ENCODE data around the gene SEL1L. TPM values are rescaled to one million over a fixed set of nuclear protein-coding genes. Genes with fewer than 3 reads are reported as not detected.
"Not testable (repeated sequence)": the region's sequence is repeated elsewhere in the genome, so short reads cannot be mapped to it uniquely, and the experiment has no call there.

Gene SEL1L
- total RNA-seq, 3 donors from 2014 or later = 53.7 to 84.3 (median 65.9) TPM

GRCh38 chr14:81474148-81474492, 59.5 kb downstream of the SEL1L start:
- no peaks in the 10 kb centered on the region for H3K36me3 ChIP-seq
- DNase-seq (ENCODE audit: low spot score in 2 of 2) = no peak
- H3K9me3 ChIP-seq = no peaks in the 10 kb centered on the region
- no peaks in the 10 kb centered on the region for H3K27me3 ChIP-seq
- intact Hi-C loops (cut with DNase I; ENCODE audit: low total_unique reads) = no loop called here
- no peak overlapping the region for H3K27ac ChIP-seq
- H3K4me1 ChIP-seq = no peaks in the 10 kb centered on the region
- no peak for TF ChIP-seq CTCF (IDR thresholded peaks at IDR 0.05)
- TF ChIP-seq POLR2A (IDR thresholded peaks at IDR 0.05) = no peak
- no peak for TF ChIP-seq POLR2AphosphoS5 (IDR thresholded peaks at IDR 0.05)
- no peak overlapping the region for H3K4me3 ChIP-seq

DNA sequence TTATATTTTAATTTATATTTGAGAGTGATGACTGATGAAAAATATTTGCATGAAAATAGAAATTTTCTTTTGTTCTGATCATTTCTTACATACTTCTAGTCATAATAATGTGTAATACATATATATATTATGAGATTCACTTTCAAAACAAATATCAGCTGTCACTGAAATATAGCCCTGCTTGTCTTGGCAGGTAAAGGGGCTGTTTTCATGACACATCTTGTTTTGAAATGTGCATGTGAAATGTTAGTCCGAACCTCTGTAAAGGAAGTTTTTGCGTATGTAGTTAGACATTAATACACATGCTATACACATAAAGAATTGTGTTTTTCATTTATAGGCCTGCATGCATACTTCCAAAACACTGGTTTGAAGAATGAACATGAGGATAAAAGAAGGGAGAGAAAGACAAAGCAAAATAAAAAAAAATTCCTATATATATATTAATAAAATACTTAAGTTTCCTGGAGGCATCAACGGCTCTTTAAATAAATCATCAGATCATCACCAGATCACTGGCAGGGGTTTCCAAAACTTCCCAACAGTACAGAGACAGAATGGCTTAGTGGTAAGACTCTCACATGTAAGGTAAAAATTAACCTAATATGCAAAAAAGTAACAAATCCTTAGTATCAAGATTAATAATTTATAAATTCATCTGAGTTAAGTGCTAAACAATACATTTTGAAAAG, 60.1 kb downstream of the SEL1L start:
- intact Hi-C loops (cut with DNase I; ENCODE audit: low total_unique reads) = no loop called here
- DNase-seq (ENCODE audit: low spot score in 2 of 2) = no peak
- Histone ChIP-seq H3K4me3 (no peak overlapping the region), H3K36me3 (no peaks in the 10 kb centered on the region), H3K27me3 (no peaks in the 10 kb centered on the region), H3K27ac (no peak overlapping the region), H3K4me1 (no peaks in the 10 kb centered on the region), H3K9me3 (no peaks in the 10 kb centered on the region)
- TF ChIP-seq POLR2AphosphoS5 (IDR thresholded peaks at IDR 0.05) (no peak), CTCF (IDR thresholded peaks at IDR 0.05) (no peak), POLR2A (IDR thresholded peaks at IDR 0.05) (no peak)

DNA sequence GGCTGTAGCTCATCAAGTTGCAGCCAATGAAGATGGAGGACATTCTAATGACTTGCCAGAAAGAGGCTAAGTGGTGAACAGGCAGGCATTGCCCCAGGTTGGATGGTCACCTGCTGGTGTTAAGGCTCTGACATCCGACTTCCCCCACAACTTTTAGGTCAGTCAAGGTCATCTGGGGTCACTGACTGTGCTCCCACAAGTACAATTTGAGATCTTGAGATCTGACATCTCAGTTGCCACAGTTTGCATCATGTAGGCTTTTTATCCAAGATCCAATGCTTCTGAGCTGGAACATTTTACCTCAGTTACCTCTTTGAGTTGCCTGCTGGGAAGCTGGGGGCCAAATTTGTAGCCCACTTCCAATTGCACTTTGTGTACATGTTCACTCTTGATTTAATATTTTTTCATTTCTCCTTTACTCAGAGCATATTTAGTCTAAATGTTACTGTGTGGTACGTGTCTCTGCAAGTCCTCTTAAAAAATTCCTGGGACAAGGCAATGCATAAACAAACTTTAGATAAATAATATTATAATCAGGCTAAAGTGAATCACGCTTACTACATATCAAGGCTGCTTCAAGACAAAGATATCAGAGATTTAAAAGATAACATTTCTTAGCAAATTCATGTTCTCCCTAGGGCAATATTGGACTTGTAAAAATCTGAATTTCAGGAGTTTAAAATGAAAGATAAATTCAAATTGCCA, 61.4 kb downstream of the SEL1L start:
- Histone ChIP-seq H3K4me1 (no peaks in the 10 kb centered on the region), H3K4me3 (no peak overlapping the region), H3K27ac (no peak overlapping the region), H3K27me3 (no peaks in the 10 kb centered on the region), H3K36me3 (no peaks in the 10 kb centered on the region), H3K9me3 (no peaks in the 10 kb centered on the region)
- intact Hi-C loops (cut with DNase I; ENCODE audit: low total_unique reads) = no loop called here
- TF ChIP-seq POLR2AphosphoS5 (IDR thresholded peaks at IDR 0.05) (no peak), CTCF (IDR thresholded peaks at IDR 0.05) (no peak), POLR2A (IDR thresholded peaks at IDR 0.05) (no peak)
- no peak for DNase-seq (ENCODE audit: low spot score in 2 of 2)

- Histone ChIP-seq H3K4me1 (no peaks in the 10 kb centered on the region), H3K27ac (no peak overlapping the region), H3K4me3 (no peak overlapping the region), H3K9me3 (no peaks in the 10 kb centered on the region), H3K36me3 (no peaks in the 10 kb centered on the region), H3K27me3 (no peaks in the 10 kb centered on the region)
- DNase-seq (ENCODE audit: low spot score in 2 of 2) = no peak
- TF ChIP-seq POLR2AphosphoS5 (IDR thresholded peaks at IDR 0.05) = no peak
- TF ChIP-seq POLR2A (IDR thresholded peaks at IDR 0.05) = no peak
- no peak for TF ChIP-seq CTCF (IDR thresholded peaks at IDR 0.05)
- intact Hi-C loops (cut with DNase I; ENCODE audit: low total_unique reads) = no loop called here
These were observed 62.6 kb downstream of the SEL1L start for GRCh38 chr14:81471062-81471461.

GRCh38 chr14:81470557-81470826, 63.2 kb downstream of the SEL1L start:
- intact Hi-C loops (cut with DNase I; ENCODE audit: low total_unique reads); H3K27me3 ChIP-seq; H3K36me3 ChIP-seq; H3K27ac ChIP-seq; H3K4me3 ChIP-seq; DNase-seq (ENCODE audit: low spot score in 2 of 2); H3K4me1 ChIP-seq; H3K9me3 ChIP-seq: not testable (repeated sequence)
